Urothelium cell line (cell line): ENCODE results near the gene PHPT1.

Experiments used
- DNase-seq: peaks from one replicate; pipeline ENCODE4 v3.0.0; 2011; ENCODE audit warnings: low spot score, mixed read lengths
- FAIRE-seq: peaks from 2 replicates; lab custom pipeline; 2011; peaks lifted over from hg19 to GRCh38; lab: Jason Lieb, UNC

PHPT1 gene

DNA sequence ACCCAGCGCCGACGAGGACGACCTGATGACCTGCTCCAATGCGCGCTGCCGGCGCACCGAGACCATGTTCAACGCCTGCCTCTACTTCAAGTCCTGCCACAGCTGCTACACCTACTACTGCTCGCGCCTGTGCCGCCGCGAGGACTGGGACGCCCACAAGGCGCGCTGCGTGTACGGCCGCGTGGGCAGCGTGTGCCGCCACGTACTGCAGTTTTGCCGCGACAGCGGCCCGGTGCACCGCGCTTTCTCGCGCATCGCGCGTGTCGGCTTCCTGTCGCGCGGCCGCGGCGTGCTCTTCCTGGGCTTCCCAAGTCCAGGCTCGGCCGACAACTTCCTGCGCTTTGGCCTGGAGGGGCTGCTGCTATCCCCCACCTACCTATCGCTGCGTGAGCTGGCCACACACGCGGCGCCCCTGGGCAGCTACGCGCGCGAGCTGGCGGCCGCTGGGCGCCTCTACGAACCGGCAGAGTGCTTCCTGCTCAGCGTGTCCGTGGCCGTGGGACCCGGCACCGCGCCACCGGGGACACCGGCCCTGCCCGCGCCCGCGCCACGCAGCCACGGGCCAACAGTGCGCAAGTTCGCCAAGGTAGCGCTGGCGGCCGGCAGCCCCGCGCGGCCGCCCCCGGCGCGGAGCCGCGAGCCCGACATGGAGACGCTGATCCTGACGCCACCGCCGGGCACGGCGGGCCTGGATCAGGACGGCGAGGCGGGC, 2.7 kb upstream of the PHPT1 start:
- no peak for DNase-seq
- FAIRE-seq, result no peak

DNA sequence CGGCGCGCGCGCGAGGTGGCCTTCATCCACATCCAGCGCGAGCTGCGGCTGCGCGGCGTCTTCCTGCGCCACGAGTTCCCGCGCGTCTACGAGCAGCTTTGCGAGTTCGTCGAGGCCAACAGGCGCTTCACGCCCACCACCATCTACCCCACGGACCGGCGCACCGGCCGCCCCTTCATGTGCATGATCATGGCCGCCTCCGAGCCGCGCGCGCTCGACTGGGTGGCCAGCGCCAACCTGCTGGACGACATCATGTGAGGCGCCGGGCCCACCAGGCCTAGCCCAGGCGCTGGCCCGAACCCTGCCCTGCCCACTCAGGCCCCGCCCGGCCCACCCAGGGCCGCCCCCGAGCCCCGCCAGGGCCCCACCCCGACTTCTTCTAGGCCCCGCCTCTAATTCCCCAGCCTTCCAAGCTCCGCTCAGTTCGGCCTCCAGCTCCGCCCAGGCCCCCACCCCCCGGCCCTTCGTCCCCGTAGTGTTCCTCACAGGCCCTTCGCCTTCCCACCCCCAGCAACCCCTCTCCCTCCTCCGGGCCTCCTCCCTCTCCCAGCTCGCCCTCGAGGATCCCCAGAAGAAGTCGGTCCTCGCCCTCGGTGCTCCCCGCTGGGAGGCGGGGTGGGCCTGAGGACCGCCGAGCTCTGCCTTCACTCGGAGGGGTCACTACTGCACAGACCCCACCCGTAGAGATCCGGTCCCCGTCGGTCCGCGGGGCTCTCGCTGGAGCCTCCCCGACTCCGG, 2.0 kb upstream of the PHPT1 start:
- DNase-seq, result peak; percentile 75

GRCh38 chr9:136847826-136848392, 1.3 kb upstream of the PHPT1 start:
- DNase-seq, result peak; percentile 76
- peak; percentile 91 for FAIRE-seq

More for the DNA sequence above, 2.0 kb upstream of the PHPT1 start:
- FAIRE-seq, result no peak

DNA sequence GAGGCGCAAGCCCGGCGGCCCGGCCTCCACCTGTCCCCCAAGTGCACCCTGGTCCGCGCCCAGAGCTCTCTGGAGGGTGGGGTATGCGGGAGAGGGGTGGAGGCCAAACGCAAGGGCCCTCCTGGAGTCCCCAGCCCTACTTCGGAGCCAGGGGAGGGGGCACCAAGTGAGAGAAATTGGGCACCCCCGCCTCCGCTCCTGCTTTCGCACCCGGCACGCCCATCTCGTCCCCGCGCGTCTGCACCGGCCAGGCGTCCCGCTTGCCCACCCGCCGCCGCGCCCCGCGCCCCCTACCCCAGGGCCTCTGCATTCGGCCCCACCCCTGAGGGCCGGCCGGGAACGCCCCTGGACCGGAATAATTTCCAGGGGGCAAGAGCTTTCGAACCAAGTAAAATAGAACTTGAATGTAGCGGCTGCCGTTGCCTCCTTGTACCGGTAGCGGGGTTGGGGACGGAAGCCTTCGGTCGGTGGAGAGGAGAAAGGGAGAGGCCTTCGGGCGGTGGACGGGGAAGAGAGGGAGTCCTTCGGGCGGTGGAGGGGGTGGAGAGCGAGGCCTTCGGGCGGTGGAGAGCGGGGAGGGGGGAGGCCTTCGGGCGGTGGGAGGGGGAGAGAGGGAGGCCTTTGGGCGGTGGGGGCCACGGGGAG, 694 bp upstream of the PHPT1 start:
- FAIRE-seq (no peak), DNase-seq (peak; percentile 66)

DNA sequence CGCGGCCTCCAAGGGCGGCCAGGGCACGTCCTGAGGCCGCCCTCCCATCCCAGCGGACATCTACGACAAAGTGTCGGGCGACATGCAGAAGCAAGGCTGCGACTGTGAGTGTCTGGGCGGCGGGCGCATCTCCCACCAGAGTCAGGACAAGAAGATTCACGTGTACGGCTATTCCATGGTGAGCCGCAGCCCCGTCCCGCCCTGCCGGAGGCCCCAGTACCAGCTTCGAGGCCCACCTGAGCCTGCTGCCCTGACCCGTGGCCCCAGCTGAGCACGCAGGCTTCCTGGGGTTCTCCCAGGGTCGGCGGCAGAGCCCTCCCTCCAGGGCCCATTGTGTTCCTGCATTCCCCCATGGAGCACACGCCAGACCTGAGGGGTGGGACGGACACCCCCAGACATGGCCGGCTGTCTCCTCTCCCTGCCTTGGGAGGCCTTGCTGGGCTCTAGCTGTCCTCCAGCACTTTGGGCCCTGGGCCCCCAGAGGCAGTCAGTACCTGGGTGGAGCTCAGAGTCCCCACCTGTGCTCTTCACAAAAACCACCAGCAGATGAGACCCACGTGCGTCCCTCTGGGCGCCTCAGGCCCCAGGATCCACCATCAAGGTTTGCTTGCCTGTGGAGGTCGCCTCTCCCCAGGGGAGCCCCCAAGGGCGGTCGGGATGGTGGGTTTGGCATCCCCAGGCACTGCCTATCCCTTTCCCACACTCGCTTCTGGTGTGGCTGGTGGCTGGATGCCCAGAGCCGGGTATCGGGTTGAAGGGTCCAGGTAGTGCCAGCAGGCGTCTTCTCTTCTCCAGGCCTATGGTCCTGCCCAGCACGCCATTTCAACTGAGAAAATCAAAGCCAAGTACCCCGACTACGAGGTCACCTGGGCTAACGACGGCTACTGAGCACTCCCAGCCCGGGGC, 1.0 kb downstream of the PHPT1 start:
- FAIRE-seq (no peak), DNase-seq (peak; percentile 19)

- FAIRE-seq (no peak), DNase-seq (no peak)
These were observed 1.9 kb downstream of the PHPT1 start for GRCh38 chr9:136850866-136851775.

- DNase-seq (no peak), FAIRE-seq (no peak)
These were observed 2.9 kb downstream of the PHPT1 start, which contains the start of gene MAMDC4 for GRCh38 chr9:136851941-136852663. Gene MAMDC4, plus strand, starts transcription at chr9:136852346. Its CDS starts 71 bp downstream, at chr9:136852417.

GRCh38 chr9:136852664-136853595, 3.7 kb downstream of the PHPT1 start:
- DNase-seq (no peak), FAIRE-seq (no peak)

- DNase-seq (no peak), FAIRE-seq (no peak)
These were observed 4.4 kb downstream of the PHPT1 start for GRCh38 chr9:136853596-136854112.

GRCh38 chr9:136854113-136854841, 5.1 kb downstream of the PHPT1 start:
- no peak for FAIRE-seq
- no peak for DNase-seq

DNA sequence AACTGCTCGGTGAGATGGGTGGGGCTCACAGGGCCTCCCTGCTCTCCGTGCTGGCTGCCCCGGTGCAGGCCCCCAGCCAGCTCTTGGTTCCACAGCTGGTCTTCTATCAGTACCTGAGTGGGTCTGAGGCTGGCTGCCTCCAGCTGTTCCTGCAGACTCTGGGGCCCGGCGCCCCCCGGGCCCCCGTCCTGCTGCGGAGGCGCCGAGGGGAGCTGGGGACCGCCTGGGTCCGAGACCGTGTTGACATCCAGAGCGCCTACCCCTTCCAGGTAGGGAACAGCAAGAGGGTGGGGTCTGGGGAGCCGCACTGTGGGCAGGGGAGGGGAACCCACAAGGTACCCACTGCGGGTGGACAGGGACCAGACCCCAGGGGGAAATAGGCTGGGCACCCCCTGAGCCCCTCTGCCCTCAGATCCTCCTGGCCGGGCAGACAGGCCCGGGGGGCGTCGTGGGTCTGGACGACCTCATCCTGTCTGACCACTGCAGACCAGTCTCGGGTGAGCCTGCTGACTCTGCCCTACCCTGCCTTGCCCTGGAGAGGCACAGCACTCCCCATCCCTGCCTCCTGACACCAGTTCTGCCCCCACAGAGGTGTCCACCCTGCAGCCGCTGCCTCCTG, 5.7 kb downstream of the PHPT1 start:
- FAIRE-seq, result no peak
- no peak for DNase-seq

- DNase-seq (no peak), FAIRE-seq (no peak)
These were observed 6.4 kb downstream of the PHPT1 start for GRCh38 chr9:136855461-136856078.

DNA sequence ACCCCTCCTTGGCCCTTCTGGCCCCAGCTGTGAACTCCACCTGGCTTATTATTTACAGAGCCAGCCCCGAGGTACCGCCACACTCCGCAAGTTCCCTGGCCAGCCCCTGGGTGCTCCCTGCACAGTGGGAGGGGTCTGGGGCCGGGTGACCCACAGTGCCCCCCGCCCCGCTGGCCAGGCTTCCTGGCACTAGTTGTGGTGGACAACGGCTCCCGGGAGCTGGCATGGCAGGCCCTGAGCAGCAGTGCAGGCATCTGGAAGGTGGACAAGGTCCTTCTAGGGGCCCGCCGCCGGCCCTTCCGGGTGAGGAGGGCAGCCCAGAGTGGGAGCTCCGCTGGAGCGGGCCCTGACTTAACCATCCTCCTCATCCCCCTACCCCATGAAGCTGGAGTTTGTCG, 6.9 kb downstream of the PHPT1 start:
- FAIRE-seq (no peak), DNase-seq (no peak)

- DNase-seq, result no peak
- FAIRE-seq, result no peak
These were observed 7.4 kb downstream of the PHPT1 start for GRCh38 chr9:136856541-136857141.

GRCh38 chr9:136857166-136857565, 8.0 kb downstream of the PHPT1 start:
- FAIRE-seq, result no peak
- DNase-seq, result no peak
